Erythroblast (primary cell): ENCODE results near the gene MYLK.
"Not testable (repeated sequence)": the region's sequence is repeated elsewhere in the genome, so short reads cannot be mapped to it uniquely, and the experiment has no call there.

Experiments used
- GATA1 ChIP-seq: IDR thresholded peaks from 2 replicates; pipeline ENCODE4 v1.6.1; 2011; ENCODE audit warnings: low read depth, mild to moderate bottlenecking, control low read depth, low read length, moderate library complexity
- POLR2A ChIP-seq: IDR thresholded peaks from 2 replicates; pipeline ENCODE4 v1.6.1; 2011; ENCODE audit warnings: mild to moderate bottlenecking, low read length

- TF ChIP-seq POLR2A, GATA1: not testable (repeated sequence)
These were observed 164.9 kb downstream of the MYLK start for GRCh38 chr3:123719061-123719756.
